ENCODE measurements around the gene PDE4D. TPM values are rescaled to one million over a fixed set of nuclear protein-coding genes. Genes with fewer than 3 reads are reported as not detected.

PDE4D gene
- total and polyA plus RNA-seq, 4 donors, result 12.8 to 167 (median 44.5) TPM

DNA sequence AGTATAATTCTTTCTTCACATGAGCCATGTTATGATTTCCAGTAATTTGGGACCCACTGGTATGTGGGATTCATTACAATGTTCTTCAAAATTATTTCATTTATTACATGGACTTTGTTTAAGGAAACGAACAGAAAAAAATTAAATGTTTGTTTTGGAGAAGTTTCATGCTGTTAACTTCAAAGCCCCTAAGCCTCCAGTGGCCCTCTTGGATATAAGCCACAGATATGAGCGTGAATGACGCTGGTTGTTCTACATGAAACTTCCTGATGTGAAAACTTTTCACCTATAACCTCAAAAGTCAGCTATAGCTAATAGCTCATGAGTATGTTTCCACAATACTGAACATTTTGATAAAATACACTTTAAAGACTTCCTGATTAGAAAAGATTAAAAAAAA, 334.2 kb downstream of the PDE4D start:
- TF ChIP-seq, protein P1, sequence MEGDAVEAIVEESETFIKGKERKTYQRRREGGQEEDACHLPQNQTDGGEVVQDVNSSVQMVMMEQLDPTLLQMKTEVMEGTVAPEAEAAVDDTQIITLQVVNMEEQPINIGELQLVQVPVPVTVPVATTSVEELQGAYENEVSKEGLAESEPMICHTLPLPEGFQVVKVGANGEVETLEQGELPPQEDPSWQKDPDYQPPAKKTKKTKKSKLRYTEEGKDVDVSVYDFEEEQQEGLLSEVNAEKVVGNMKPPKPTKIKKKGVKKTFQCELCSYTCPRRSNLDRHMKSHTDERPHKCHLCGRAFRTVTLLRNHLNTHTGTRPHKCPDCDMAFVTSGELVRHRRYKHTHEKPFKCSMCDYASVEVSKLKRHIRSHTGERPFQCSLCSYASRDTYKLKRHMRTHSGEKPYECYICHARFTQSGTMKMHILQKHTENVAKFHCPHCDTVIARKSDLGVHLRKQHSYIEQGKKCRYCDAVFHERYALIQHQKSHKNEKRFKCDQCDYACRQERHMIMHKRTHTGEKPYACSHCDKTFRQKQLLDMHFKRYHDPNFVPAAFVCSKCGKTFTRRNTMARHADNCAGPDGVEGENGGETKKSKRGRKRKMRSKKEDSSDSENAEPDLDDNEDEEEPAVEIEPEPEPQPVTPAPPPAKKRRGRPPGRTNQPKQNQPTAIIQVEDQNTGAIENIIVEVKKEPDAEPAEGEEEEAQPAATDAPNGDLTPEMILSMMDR (IDR thresholded peaks at IDR 0.05; ENCODE audit: control extremely low read depth, extremely low read depth), result no peak
- peaks cover 0 to 30% (median 0%) of the 10 kb centered on the region in 5 donors for H3K4me1 ChIP-seq (ENCODE audit: control insufficient read depth in 5 of 5, insufficient read depth in 5 of 5, low read length in 5 of 5)
- H3K36me3 ChIP-seq (ENCODE audit: control insufficient read depth in 4 of 4, insufficient read depth in 4 of 4, low read length in 4 of 4), result peaks cover 0 to 6% (median under 1%) of the 10 kb centered on the region in 4 donors
- H3K9ac ChIP-seq (ENCODE audit: insufficient read depth in 1 of 2, low read length in 2 of 2), result no peak overlapping the region
- ATAC-seq (ENCODE audit: insufficient read depth, low FRiP score) (no peak), DNase-seq (peak; percentile 49 to 81 (median 76))
- H3K9me3 ChIP-seq (ENCODE audit: control insufficient read depth in 4 of 4, insufficient read depth in 3 of 4, low read length in 3 of 4), result no peaks in the 10 kb centered on the region
- WGBS, 2 donors, result 59 to 73% methylated on average over 3 of the region's 3 CpGs
- H3K4me3 ChIP-seq, result no peak overlapping the region
- H3K27ac ChIP-seq (ENCODE audit: low read depth in 1 of 2, low read length in 1 of 2), result no peak overlapping the region
- no peaks in the 10 kb centered on the region for H3K27me3 ChIP-seq (ENCODE audit: control insufficient read depth in 3 of 3, insufficient read depth in 3 of 3, low read length in 2 of 3)

DNA sequence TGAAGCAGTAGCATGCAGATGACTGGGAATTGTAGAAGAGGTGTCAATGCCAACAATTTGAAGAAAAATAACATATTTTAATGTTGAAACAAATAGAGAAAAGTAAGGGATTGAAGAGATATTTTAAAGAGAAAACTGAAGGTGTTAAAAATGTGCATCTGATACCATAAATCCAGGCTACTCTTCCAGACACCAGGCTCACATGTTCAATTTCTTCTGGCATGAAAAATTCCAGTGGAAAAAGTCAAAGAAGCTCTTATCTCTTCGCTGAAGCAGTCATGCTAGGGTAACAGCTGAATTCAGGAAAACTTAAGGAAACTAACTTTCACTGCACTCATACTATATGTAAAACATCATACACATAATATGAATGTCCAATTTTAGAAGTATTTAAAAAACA, 335.0 kb downstream of the PDE4D start:
- ATAC-seq (ENCODE audit: insufficient read depth, low FRiP score), result no peak
- Histone ChIP-seq H3K27me3 (ENCODE audit: control insufficient read depth in 3 of 3, insufficient read depth in 3 of 3, low read length in 2 of 3) (no peaks in the 10 kb centered on the region), H3K27ac (ENCODE audit: low read depth in 1 of 2, low read length in 1 of 2) (no peak overlapping the region), H3K4me3 (no peak overlapping the region), H3K4me1 (ENCODE audit: control insufficient read depth in 5 of 5, insufficient read depth in 5 of 5, low read length in 5 of 5) (peaks cover 0 to 29% (median 0%) of the 10 kb centered on the region in 5 donors), H3K36me3 (ENCODE audit: control insufficient read depth in 4 of 4, insufficient read depth in 4 of 4, low read length in 4 of 4) (peaks cover 0 to 6% (median under 1%) of the 10 kb centered on the region in 4 donors), H3K9me3 (ENCODE audit: control insufficient read depth in 4 of 4, insufficient read depth in 3 of 4, low read length in 3 of 4) (no peaks in the 10 kb centered on the region), H3K9ac (ENCODE audit: insufficient read depth in 1 of 2, low read length in 2 of 2) (no peak overlapping the region)
- TF ChIP-seq, protein P1 (IDR thresholded peaks at IDR 0.05; ENCODE audit: control extremely low read depth, extremely low read depth), result no peak
- whole genome bisulfite sequencing, 2 donors, result 95 to 100% methylated on average over 1 of the region's 1 CpG
- DNase-seq, result no peak

- Histone ChIP-seq H3K4me3 (no peak overlapping the region), H3K36me3 (ENCODE audit: control insufficient read depth in 4 of 4, insufficient read depth in 4 of 4, low read length in 4 of 4) (peaks cover 0 to 6% (median under 1%) of the 10 kb centered on the region in 4 donors), H3K27ac (ENCODE audit: low read depth in 1 of 2, low read length in 1 of 2) (no peak overlapping the region), H3K4me1 (ENCODE audit: control insufficient read depth in 5 of 5, insufficient read depth in 5 of 5, low read length in 5 of 5) (peaks cover 0 to 19% (median 0%) of the 10 kb centered on the region in 5 donors), H3K9ac (ENCODE audit: insufficient read depth in 1 of 2, low read length in 2 of 2) (no peak overlapping the region), H3K9me3 (ENCODE audit: control insufficient read depth in 4 of 4, insufficient read depth in 3 of 4, low read length in 3 of 4) (no peaks in the 10 kb centered on the region), H3K27me3 (ENCODE audit: control insufficient read depth in 3 of 3, insufficient read depth in 3 of 3, low read length in 2 of 3) (no peaks in the 10 kb centered on the region)
- TF ChIP-seq, protein P1 (IDR thresholded peaks at IDR 0.05; ENCODE audit: control extremely low read depth, extremely low read depth), result no peak
- no peak for DNase-seq
- ATAC-seq (ENCODE audit: insufficient read depth, low FRiP score), result no peak
These were observed 336.0 kb downstream of the PDE4D start for GRCh38 chr5:59557572-59557971.

- Histone ChIP-seq H3K27me3 (ENCODE audit: control insufficient read depth in 3 of 3, insufficient read depth in 3 of 3, low read length in 2 of 3) (no peaks in the 10 kb centered on the region), H3K4me1 (ENCODE audit: control insufficient read depth in 5 of 5, insufficient read depth in 5 of 5, low read length in 5 of 5) (peaks cover 0 to 15% (median 0%) of the 10 kb centered on the region in 5 donors), H3K9ac (ENCODE audit: insufficient read depth in 1 of 2, low read length in 2 of 2) (no peak overlapping the region), H3K36me3 (ENCODE audit: control insufficient read depth in 4 of 4, insufficient read depth in 4 of 4, low read length in 4 of 4) (peaks cover 0 to 6% (median under 1%) of the 10 kb centered on the region in 4 donors), H3K9me3 (ENCODE audit: control insufficient read depth in 4 of 4, insufficient read depth in 3 of 4, low read length in 3 of 4) (no peaks in the 10 kb centered on the region), H3K27ac (ENCODE audit: low read depth in 1 of 2, low read length in 1 of 2) (no peak overlapping the region), H3K4me3 (no peak overlapping the region)
- TF ChIP-seq, protein P1 (IDR thresholded peaks at IDR 0.05; ENCODE audit: control extremely low read depth, extremely low read depth), result no peak
- DNase-seq (no peak), ATAC-seq (ENCODE audit: insufficient read depth, low FRiP score) (no peak)
- WGBS, 2 donors, result 87 to 89% methylated on average over 3 of the region's 3 CpGs
These were observed 337.9 kb downstream of the PDE4D start for GRCh38 chr5:59555596-59555995.

Measured in lung (tissue), 12 donors.